ENCODE data around the gene FOLR3.

DNA sequence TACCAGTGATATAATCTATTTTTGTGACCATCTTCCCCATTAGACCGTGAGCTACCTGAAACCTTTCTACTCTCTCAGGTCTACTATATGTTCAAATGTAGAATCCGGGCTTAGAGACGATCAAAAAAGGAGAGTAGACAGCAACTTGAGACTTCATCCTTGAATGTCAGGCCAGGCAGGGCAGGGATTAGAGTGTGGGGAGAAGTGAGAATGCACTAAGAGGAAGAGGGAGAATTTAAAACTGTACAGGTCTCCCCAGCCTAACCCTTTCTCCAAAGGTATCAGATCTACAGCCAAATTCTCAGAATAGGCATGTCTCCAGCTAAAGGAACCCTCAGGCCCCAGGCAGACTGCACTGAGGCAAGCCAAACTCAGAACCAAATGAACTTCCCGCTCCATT, 33.4 kb upstream of the FOLR3 start:
- TF ChIP-seq CTCF (conservative IDR thresholded peaks at IDR 0.05; ENCODE audit: low read depth, low read length) (no peak), RAD21 (IDR thresholded peaks at IDR 0.05; ENCODE audit: low read length) (no peak), POLR2A (IDR thresholded peaks at IDR 0.05; ENCODE audit: low read depth, low read length) (no peak), RCOR1 (IDR thresholded peaks at IDR 0.05; ENCODE audit: insufficient replicate concordance, low read length) (no peak), BHLHE40 (IDR thresholded peaks at IDR 0.05; ENCODE audit: low read depth, low read length) (no peak), CEBPB (IDR thresholded peaks at IDR 0.05; ENCODE audit: low read depth, low read length) (no peak), MXI1 (IDR thresholded peaks at IDR 0.05; ENCODE audit: borderline replicate concordance, low read depth, low read length) (no peak), MAZ (IDR thresholded peaks at IDR 0.05; ENCODE audit: borderline replicate concordance, low read depth, low read length) (no peak), USF2 (IDR thresholded peaks at IDR 0.05; ENCODE audit: low read depth, low read length) (no peak)

All from IMR-90 (cell line).